ENCODE results near the gene PRKD1. TPM values are rescaled to one million over a fixed set of nuclear protein-coding genes. Genes with fewer than 3 reads are reported as not detected.

Gene PRKD1
- total RNA-seq, 1 experiment from 2014 or later: not detected

- intact Hi-C loops (cut with micrococcal nuclease): no loop called here
- no peak overlapping the region for H3K4me2 ChIP-seq (ENCODE audit: low read length)
- no peak overlapping the region for H3K9ac ChIP-seq (ENCODE audit: low read length)
- no peaks in the 10 kb centered on the region for H4K20me1 ChIP-seq (ENCODE audit: insufficient read depth)
- no TSS peak for BruUV-seq (replicated peaks)
- TF ChIP-seq JUND (IDR thresholded peaks at IDR 0.05) (no peak), POLR2A (IDR thresholded peaks at IDR 0.05; ENCODE audit: borderline replicate concordance, extremely low read depth, insufficient read depth, insufficient read length) (no peak), POLR2AphosphoS5 (IDR thresholded peaks at IDR 0.05; ENCODE audit: low read depth, low read length) (no peak), CBX3 (IDR thresholded peaks at IDR 0.05; ENCODE audit: low read depth) (no peak), YY1 (IDR thresholded peaks at IDR 0.05; ENCODE audit: extremely low read depth, insufficient replicate concordance, low read depth, low read length) (no peak), EZH2 (IDR thresholded peaks at IDR 0.05) (no peak), ELF1 (IDR thresholded peaks at IDR 0.05; ENCODE audit: borderline replicate concordance, low read depth) (no peak), ZFX (IDR thresholded peaks at IDR 0.05) (no peak), ATF3 (IDR thresholded peaks at IDR 0.05) (no peak), EZH2phosphoT487 (IDR thresholded peaks at IDR 0.05; ENCODE audit: borderline replicate concordance) (no peak), SP1 (IDR thresholded peaks at IDR 0.05; ENCODE audit: low read depth) (no peak), CEBPB (IDR thresholded peaks at IDR 0.05; ENCODE audit: low read depth) (no peak), ZNF274 (IDR thresholded peaks at IDR 0.05; ENCODE audit: low read depth, low read length) (no peak), REST (IDR thresholded peaks at IDR 0.05; ENCODE audit: low read depth) (no peak), EGR1 (IDR thresholded peaks at IDR 0.05; ENCODE audit: low read depth) (no peak)
- H2AFZ ChIP-seq (ENCODE audit: low read depth, low read length, poor library complexity, severe bottlenecking): no peak overlapping the region
- no peaks in the 10 kb centered on the region for H3K9me2 ChIP-seq (ENCODE audit: insufficient read depth)
- H3K4me1 ChIP-seq (ENCODE audit: control insufficient read depth in 1 of 2, insufficient read depth in 2 of 2, low read length in 2 of 2): no peaks in the 10 kb centered on the region
- ATAC-seq (no peak), DNase-seq (ENCODE audit: low read depth, low spot score) (no peak)
- peaks cover 11 to 41% of the 10 kb centered on the region in 2 experiments; a peak in 2 of 4 replicates for H3K9me3 ChIP-seq (ENCODE audit: control insufficient read depth in 1 of 2, insufficient read depth in 1 of 2, low read depth in 1 of 2, low read length in 2 of 2)
- ChIA-PET CTCF (no interaction called here), POLR2A (no interaction called here), RAD21 (ENCODE audit: low non-redundant PET in 1 of 2, low total read pairs in 2 of 2, uncharacterized antibody in 2 of 2, unreplicated experiment in 2 of 2) (no interaction called here)
- no peak overlapping the region for H3K27ac ChIP-seq (ENCODE audit: low read depth, low read length)
- no peaks in the 10 kb centered on the region for H3K27me3 ChIP-seq (ENCODE audit: insufficient read depth, low read length)
- H3K79me2 ChIP-seq (ENCODE audit: insufficient read depth, low read length): no peaks in the 10 kb centered on the region
- H3K36me3 ChIP-seq (ENCODE audit: control insufficient read depth in 1 of 2, insufficient read depth in 2 of 2, low read length in 2 of 2): no peaks in the 10 kb centered on the region
- H3K4me3 ChIP-seq (replicated peaks in 1 of 2; ENCODE audit: low read depth in 1 of 2, low read length in 2 of 2): no peak overlapping the region
Measured at GRCh38 chr14:29846339-29847055, 81.2 kb downstream of the PRKD1 start.

Measured in HCT116 (cell line).